GM18868 (cell line): ENCODE data around the gene BRD1.
"Not testable (repeated sequence)": the region's sequence is repeated elsewhere in the genome, so short reads cannot be mapped to it uniquely, and the experiment has no call there.

Source experiments
- ATAC-seq: cut with Tn5 transposase; IDR thresholded peaks from one replicate; pipeline ENCODE4 v1.9.1; 2021; ENCODE audit warnings: mild to moderate bottlenecking, moderate library complexity; ENCODE audit not compliant: unreplicated experiment

The BRD1 gene

DNA sequence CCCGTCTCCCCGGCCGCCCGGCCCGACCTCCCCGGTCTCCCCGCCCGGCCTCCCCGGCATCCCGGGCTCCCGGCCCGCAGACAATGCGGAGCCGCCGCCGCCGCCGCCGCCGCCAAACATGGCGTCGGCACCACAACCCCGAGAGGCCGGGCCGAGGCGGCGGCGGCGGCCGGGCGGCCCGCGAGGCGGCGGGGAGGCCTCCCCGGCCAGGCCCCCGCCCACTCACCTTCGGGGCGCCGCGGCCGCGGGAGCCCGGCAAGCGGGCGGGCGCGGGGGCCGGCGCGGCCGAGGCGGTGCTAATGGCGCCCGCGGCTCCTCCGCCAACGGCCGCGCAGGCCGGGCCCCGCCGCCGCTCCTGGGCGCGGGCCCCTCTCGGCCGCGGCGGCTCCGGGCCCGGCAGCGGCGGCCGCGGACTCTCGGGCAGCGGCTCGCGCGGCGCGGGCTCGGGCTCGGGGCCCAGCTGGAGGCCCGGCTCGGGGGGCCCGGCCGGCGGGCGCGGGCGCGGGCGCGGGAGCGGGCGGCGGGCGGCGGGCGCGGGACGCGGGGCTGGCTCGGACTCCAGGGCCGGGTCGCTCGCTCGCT lies 311 bp downstream of the BRD1 start:
- peak; percentile 29 for ATAC-seq

GRCh38 chr22:49826603-49827270 lies 936 bp downstream of the BRD1 start:
- ATAC-seq, result peak; percentile 22

DNA sequence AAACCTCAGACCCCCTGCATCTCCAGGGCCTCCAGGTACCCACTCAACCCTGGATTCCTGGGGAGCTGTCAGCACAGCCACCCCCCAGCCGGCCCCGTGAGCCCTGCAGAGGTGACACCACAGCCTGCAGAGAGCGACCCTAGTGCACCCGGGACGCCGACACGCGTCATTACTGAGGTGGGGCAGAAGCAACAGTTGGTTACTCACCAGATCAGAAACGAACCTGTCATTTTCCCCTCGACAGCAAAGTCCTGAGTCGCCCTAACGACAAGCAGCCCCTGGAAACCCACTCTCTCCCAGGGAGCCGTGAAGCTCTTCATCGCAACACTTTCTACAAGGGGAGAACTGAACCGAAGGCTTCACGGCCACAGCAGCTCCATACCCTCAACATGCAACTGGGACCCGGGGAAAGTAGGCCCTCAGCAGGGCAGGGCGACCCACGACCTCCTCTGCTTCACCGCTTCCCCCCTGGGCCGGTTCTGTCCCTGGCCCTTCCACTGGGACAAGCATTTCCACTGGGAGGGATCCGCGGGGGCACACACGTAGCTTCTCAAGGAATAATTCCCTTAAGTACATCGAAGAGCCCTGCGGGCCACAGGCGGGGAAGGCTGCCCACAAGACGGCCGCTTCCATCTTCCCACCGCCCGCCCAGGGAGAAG lies 1.6 kb downstream of the BRD1 start:
- ATAC-seq, result no peak

GRCh38 chr22:49825436-49825835 lies 2.2 kb downstream of the BRD1 start:
- no peak for ATAC-seq

GRCh38 chr22:49824936-49825335 lies 2.7 kb downstream of the BRD1 start:
- no peak for ATAC-seq

GRCh38 chr22:49824185-49824925 lies 3.3 kb downstream of the BRD1 start:
- no peak for ATAC-seq

- no peak for ATAC-seq
Measured at GRCh38 chr22:49823289-49824045, 4.2 kb downstream of the BRD1 start.

- ATAC-seq, result not testable (repeated sequence)
Measured at GRCh38 chr22:49821741-49822140, 5.9 kb downstream of the BRD1 start.

DNA sequence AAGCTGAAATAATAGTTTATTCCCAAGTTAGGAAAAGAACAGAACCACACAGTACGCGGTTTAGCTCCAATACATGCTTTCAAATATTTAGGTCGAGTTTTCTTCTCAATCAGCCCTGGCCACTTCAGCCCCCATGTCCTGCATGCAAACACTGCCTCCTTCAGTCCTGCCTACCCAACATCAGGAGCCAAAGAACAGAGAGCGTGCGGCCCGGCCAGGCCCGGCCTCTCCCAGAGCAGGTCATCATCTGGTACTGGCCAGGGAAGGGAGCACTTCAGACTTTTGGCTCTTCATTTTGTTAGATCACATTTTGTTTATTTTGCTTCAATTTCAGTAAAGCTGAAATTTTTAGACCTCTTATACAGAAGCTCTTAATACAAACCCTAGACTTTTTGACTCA lies 6.7 kb downstream of the BRD1 start:
- no peak for ATAC-seq

DNA sequence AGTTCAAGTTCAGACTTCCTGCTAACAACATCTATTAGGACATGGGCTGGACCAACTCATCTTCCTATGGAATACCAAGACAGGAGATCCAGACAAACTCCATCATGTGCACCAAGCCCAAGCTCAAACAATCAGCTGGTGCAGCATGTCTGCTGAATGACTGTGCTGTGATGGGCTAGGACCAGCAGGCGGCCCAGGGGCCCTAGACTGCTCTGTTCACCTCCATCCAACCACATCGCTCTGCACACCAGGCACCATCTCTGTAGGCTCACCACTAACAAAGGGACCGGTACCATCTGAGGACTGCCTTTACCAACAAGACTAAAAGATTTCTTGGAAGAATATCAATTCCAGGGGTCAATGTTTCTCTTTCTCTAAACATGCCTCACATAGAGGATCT lies 10.3 kb downstream of the BRD1 start:
- ATAC-seq, result no peak

GRCh38 chr22:49815641-49816091 lies 12.0 kb downstream of the BRD1 start:
- ATAC-seq, result no peak

DNA sequence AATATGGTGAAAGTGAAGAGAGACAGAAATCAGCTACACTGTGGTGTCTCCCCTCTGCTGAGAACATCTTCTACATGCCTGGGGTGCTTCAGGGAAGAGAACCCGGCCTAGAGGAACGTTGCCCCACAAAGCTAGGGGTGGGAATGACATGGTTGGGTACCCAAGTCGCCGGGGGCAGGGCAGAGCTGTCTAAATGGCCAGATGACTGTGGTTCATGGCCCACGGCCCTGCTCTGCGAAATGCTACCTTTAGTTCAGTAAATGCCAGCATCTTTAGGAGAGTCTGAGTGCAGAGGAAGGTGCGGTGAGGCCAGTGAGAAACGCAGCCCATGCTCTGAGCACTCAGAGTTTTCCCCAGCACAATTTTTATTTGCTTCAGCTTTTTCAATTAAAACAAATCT lies 12.8 kb downstream of the BRD1 start:
- no peak for ATAC-seq

DNA sequence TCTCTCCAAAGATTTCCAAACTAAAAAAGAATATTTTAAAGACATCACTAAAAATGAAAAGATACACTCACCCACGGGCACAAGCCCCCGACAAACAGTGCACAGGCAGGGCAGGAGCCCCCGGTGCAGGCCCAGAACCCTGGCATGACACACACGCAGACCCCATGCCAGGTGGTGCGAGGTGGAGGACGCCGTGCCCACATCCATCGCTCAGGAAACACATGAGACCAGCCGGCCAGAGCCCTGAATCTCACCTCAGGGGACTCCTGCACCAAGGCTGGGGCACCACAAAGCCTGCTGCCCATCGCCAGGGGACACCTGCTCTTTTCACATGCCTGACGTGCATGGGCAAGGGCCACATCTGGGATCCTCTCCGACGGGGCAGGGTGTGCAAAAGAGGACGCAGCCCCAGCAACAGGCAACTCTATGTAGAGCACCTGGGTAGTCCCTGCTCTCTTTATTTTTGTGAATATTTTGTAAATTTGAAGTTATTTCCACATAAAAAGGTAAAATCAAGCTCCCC lies 13.4 kb downstream of the BRD1 start:
- no peak for ATAC-seq

- ATAC-seq, result no peak
Measured at GRCh38 chr22:49812838-49813237, 14.8 kb downstream of the BRD1 start.

- ATAC-seq, result no peak
Measured at GRCh38 chr22:49811020-49811791, 16.5 kb downstream of the BRD1 start.

DNA sequence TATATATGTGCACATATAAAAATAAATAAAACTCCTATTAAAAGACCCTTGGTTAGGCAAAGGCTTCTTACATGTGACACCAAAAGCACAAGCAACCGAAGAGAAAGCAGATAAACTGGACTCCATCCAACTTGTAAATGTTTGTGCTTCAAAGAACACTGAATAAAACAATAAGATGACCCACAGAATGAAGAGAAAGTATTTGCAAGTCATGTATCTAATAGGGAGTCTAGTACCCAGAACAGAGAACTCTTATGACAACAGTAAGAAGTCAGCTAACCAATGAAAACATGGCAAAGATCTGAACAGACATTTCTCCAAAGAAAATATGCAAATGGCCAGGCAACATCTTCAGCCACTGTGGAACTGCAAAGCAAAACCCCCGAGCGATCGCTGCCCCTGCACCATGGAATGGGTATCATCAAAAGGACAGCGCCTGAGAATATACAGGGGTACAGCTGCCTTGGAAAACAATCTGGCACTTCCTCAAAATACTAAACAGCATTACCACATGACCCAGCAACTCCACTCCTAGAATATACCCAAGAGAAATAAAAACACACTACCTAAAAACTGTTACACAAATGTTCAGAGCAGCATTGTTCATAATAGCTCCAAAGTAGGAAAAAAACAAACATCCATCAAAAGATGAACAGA lies 17.2 kb downstream of the BRD1 start:
- no peak for ATAC-seq

DNA sequence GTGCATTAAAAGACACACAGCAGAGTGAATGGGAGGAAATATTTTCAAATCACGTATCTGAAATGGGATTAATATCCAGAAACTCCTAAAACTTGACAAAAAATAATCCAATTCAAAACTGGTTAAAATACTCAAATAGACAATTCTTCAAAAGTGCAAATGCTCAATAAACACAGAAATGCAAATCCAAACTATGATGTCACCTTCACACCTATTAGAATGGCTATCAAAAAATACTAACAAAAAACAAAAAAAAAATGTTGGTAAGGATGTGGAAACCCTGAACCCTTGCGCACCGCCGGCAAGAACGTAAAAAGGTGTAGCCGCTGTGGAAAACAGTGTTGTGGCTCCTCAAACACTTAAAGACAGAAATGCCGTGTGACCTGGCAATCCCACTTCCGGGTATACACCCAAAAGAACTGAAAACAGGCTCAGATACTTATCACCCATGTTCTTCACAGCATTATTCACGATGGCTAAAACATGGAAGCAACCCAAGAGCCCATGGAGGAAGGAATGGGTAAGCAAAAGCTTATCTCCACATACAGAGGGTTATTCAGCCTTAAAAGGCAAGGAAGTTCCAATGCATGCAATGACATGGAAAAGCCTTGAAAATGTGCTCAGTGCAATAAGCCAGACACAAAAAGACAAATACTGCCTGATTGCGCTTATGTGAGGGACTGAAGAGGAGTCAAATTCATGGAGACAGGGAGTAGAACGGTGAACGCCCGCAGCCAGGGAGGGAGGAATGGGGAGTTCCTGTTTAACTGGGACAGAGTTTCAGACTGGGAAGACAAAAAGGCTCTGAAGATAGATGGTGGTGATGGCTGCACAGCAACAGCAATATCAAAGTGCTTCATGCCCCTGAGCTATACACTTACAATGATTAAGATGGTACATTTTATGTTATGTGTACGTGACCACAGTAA lies 19.6 kb downstream of the BRD1 start:
- ATAC-seq, result no peak

- ATAC-seq, result no peak
Measured at GRCh38 chr22:49807129-49807528, 20.5 kb downstream of the BRD1 start.
